DND-41 (cell line): ENCODE data around the gene AICDA.

ENCODE experiments used
- CTCF ChIP-seq: IDR thresholded peaks from 2 replicates; pipeline ENCODE4 v1.5.1; 2012; ENCODE audit warnings: borderline replicate concordance, low read length, moderate library complexity, mild to moderate bottlenecking; ENCODE audit not compliant: poor library complexity, severe bottlenecking; ENCODE audit errors: extremely low read depth
- EZH2 ChIP-seq: IDR thresholded peaks from 3 replicates; pipeline ENCODE4 v1.6.1; 2012; ENCODE audit warnings: borderline replicate concordance, low read depth, mild to moderate bottlenecking, moderate library complexity, low read length, inconsistent platforms; ENCODE audit not compliant: severe bottlenecking

GRCh38 chr12:8630131-8630530 is 17.5 kb upstream of the AICDA start:
- TF ChIP-seq CTCF (no peak), EZH2 (no peak)
